SK-N-SH (cell line): Measurements from ENCODE around the gene ZNF319.

Experiments
- CTCF ChIP-seq: fragments of 200-600 bp; sonication (generic); IDR thresholded peaks from 2 replicates; pipeline ENCODE4 v1.6.1; 2017; ENCODE audit warnings: antibody characterized with exemption, mild to moderate bottlenecking, moderate library complexity
- NRF1 ChIP-seq: IDR thresholded peaks from 2 replicates; pipeline ENCODE4 v1.6.1; 2012; ENCODE audit warnings: low read depth, mild to moderate bottlenecking, low read length
- RCOR1 ChIP-seq: fragments of 150-350 bp; IDR thresholded peaks from 2 replicates; pipeline ENCODE4 v1.6.1; 2017; ENCODE audit warnings: antibody characterized with exemption, low read length
- SIN3A ChIP-seq: IDR thresholded peaks from 2 replicates; pipeline ENCODE4 v1.6.1; 2012; ENCODE audit warnings: low read depth, mild to moderate bottlenecking, low read length, moderate library complexity, borderline replicate concordance

- TF ChIP-seq CTCF (no peak), NRF1 (no peak), RCOR1 (no peak), SIN3A (no peak)
These were observed 49.0 kb upstream of the ZNF319 start for GRCh38 chr16:58049232-58050185.
